DND-41 (cell line): ENCODE data around the gene GSTP1.

Source experiments
- ATAC-seq: fragments of 200-7000 bp; cut with Tn5 transposase; 3 replicates; pipeline ENCODE4 v1.9.1; 2021; ENCODE audit warnings: low read depth; ENCODE audit not compliant: insufficient read depth
- DNase-seq: peaks from one replicate; pipeline ENCODE4 v3.0.0-alpha.2; 2020
- H2AFZ ChIP-seq: 2 replicates; pipeline ENCODE4 v1.6.0; 2012; ENCODE audit warnings: low read depth, low read length
- H3K27ac ChIP-seq: 2 replicates; pipeline ENCODE4 v1.5.1; 2012; ENCODE audit warnings: low read length, inconsistent platforms
- H3K27me3 ChIP-seq: fragments of 200-600 bp; sonication (generic); 2 replicates; pipeline ENCODE4 v1.6.0; 2012; ENCODE audit warnings: low read length, mild to moderate bottlenecking, inconsistent platforms; ENCODE audit not compliant: insufficient read depth, poor library complexity
- H3K36me3 ChIP-seq: 2 replicates; pipeline ENCODE4 v1.5.1; 2012; ENCODE audit warnings: low read length, inconsistent platforms; ENCODE audit not compliant: insufficient read depth
- H3K4me1 ChIP-seq: 2 replicates; pipeline ENCODE4 v1.5.1; 2012; ENCODE audit warnings: mild to moderate bottlenecking, low read length; ENCODE audit not compliant: insufficient read depth
- H3K4me2 ChIP-seq: 2 replicates; pipeline ENCODE4 v1.6.0; 2012; ENCODE audit warnings: mild to moderate bottlenecking, moderate library complexity, low read length, inconsistent platforms; ENCODE audit not compliant: insufficient read depth
- H3K4me3 ChIP-seq, 2 experiments: fragments of 200-600 bp in 1 of 2; shearing (Covaris generic) in 1 of 2; 2 replicates each; pipeline ENCODE4 v1.5.1; 2012 to 2016; ENCODE audit warnings: inconsistent platforms in 2 of 2, low read length in 2 of 2, mild to moderate bottlenecking in 2 of 2, low read depth in 1 of 2, moderate library complexity in 1 of 2
- H3K79me2 ChIP-seq: 2 replicates; pipeline ENCODE4 v1.6.0; 2012; ENCODE audit warnings: low read length, inconsistent platforms; ENCODE audit not compliant: insufficient read depth
- H3K9ac ChIP-seq: 2 replicates; pipeline ENCODE4 v1.6.0; 2012; ENCODE audit warnings: low read depth, mild to moderate bottlenecking, inconsistent platforms, low read length, moderate library complexity
- H3K9me3 ChIP-seq: 2 replicates; pipeline ENCODE4 v1.5.1; 2012; ENCODE audit warnings: low read length, moderate library complexity, mild to moderate bottlenecking, inconsistent platforms; ENCODE audit not compliant: insufficient read depth, severe bottlenecking
- H4K20me1 ChIP-seq: 2 replicates; pipeline ENCODE4 v1.6.0; 2012; ENCODE audit warnings: low read length; ENCODE audit not compliant: insufficient read depth
- EZH2 ChIP-seq: IDR thresholded peaks from 3 replicates; pipeline ENCODE4 v1.6.1; 2012; ENCODE audit warnings: borderline replicate concordance, low read depth, mild to moderate bottlenecking, moderate library complexity, low read length, inconsistent platforms; ENCODE audit not compliant: severe bottlenecking
- TF ChIP-seq, protein P1 (sequence below): IDR thresholded peaks from 2 replicates; pipeline ENCODE4 v1.5.1; 2012; ENCODE audit warnings: borderline replicate concordance, low read length, moderate library complexity, mild to moderate bottlenecking; ENCODE audit not compliant: poor library complexity, severe bottlenecking; ENCODE audit errors: extremely low read depth

The GSTP1 gene

DNA sequence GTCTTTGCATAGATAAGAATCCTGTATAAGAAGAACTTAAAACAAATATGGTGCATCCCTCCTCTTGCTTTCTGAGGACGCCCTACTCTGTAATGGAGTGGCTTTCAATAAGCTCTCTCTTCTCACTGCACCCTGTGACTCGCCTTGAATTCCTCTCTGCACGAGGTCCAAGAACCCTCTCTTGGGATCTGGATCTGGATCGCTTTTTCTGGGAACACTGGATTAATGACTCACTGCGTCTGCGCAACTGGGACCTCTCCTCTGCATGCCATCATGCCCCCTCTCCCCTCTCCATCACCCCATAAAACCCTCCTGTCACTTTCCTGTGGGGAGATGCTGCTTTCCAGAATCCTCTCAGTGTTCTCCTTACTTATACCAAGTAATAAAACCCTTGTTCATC, 45.3 kb upstream of the GSTP1 start:
- Histone ChIP-seq H4K20me1 (no peaks in the 10 kb centered on the region), H3K9ac (no peak overlapping the region), H2AFZ (no peak overlapping the region), H3K9me3 (peaks cover 16% of the 10 kb centered on the region), H3K27me3 (no peaks in the 10 kb centered on the region), H3K36me3 (no peaks in the 10 kb centered on the region), H3K4me1 (peaks cover 8% of the 10 kb centered on the region), H3K4me3 (no peak overlapping the region), H3K79me2 (no peaks in the 10 kb centered on the region), H3K4me2 (no peak overlapping the region), H3K27ac (no peak overlapping the region)
- TF ChIP-seq, protein P1, sequence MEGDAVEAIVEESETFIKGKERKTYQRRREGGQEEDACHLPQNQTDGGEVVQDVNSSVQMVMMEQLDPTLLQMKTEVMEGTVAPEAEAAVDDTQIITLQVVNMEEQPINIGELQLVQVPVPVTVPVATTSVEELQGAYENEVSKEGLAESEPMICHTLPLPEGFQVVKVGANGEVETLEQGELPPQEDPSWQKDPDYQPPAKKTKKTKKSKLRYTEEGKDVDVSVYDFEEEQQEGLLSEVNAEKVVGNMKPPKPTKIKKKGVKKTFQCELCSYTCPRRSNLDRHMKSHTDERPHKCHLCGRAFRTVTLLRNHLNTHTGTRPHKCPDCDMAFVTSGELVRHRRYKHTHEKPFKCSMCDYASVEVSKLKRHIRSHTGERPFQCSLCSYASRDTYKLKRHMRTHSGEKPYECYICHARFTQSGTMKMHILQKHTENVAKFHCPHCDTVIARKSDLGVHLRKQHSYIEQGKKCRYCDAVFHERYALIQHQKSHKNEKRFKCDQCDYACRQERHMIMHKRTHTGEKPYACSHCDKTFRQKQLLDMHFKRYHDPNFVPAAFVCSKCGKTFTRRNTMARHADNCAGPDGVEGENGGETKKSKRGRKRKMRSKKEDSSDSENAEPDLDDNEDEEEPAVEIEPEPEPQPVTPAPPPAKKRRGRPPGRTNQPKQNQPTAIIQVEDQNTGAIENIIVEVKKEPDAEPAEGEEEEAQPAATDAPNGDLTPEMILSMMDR: no peak
- TF ChIP-seq EZH2: no peak
- DNase-seq (no peak), ATAC-seq (no peak)

DNA sequence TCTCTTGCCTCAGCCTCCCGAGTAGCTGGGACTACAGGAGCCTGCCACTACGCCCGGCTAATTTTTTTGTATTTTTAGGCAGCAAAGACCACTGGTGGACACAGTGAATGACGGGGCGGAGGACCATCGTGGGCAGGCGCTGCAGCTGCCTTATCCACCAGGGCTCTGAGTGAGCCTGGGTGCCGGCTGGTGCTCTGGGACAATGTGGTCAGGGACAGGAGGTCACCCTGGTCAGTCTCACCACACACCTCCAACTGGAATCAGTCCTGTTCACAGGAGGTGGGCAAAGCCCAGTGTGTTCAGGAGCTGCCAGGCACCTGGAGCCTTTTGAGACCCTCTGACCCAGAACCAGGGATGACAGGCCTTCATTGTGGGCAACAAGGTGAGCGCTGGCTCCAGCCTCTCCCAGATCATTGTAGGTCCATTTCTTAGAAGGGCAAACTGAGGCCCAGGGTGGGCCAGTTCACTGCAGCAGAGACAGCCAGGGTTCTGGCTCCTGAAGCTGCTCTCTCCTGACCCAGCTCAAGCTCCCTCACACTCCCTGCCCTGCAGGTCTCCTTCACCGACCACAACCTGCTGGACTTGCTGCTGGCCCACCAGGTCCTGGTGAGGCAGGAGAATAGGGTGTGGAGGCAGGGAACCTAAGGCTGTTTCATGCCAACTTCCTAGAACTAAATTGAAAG, 44.6 kb upstream of the GSTP1 start:
- no peak for ATAC-seq
- TF ChIP-seq EZH2: no peak
- TF ChIP-seq, protein P1: no peak
- Histone ChIP-seq H3K4me3 (no peak overlapping the region), H2AFZ (no peak overlapping the region), H3K4me1 (peaks cover 14% of the 10 kb centered on the region), H4K20me1 (no peaks in the 10 kb centered on the region), H3K4me2 (no peak overlapping the region), H3K9ac (no peak overlapping the region), H3K79me2 (no peaks in the 10 kb centered on the region), H3K27ac (no peak overlapping the region), H3K9me3 (peaks cover 9% of the 10 kb centered on the region), H3K36me3 (no peaks in the 10 kb centered on the region), H3K27me3 (no peaks in the 10 kb centered on the region)
- DNase-seq: no peak

DNA sequence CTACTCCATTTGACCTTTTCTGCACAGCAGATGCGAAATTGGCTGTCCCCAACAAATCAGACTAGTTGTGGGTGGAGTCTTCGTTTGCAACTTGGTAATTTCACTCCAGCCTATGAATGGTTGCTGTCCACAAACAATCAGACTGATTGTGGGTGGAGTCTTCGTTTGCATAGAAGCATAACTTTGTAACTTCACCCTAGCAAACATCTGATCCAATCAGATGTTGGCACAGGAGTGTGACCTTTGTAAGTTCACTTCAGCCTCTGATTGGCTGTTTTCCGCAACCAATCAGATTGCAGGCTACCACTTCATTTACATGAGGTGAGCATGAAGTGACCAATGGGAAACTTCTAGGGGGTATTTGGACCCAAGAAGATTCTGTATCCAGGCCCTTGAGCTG, 44.1 kb upstream of the GSTP1 start:
- Histone ChIP-seq H3K36me3 (no peaks in the 10 kb centered on the region), H3K4me3 (no peak overlapping the region), H3K9ac (no peak overlapping the region), H3K79me2 (no peaks in the 10 kb centered on the region), H3K4me2 (no peak overlapping the region), H4K20me1 (no peaks in the 10 kb centered on the region), H2AFZ (no peak overlapping the region), H3K27ac (no peak overlapping the region), H3K27me3 (no peaks in the 10 kb centered on the region), H3K9me3 (peaks cover 6% of the 10 kb centered on the region), H3K4me1 (peaks cover 20% of the 10 kb centered on the region)
- no peak for TF ChIP-seq EZH2
- TF ChIP-seq, protein P1: no peak
- DNase-seq (no peak), ATAC-seq (no peak)
